Natural killer cell (primary cell): ENCODE data around the gene MBD3. TPM values are rescaled to one million over a fixed set of nuclear protein-coding genes. Genes with fewer than 3 reads are reported as not detected.

ENCODE experiments used
- ATAC-seq, 3 donors: fragments of 150-1000 bp in 2 of 3; fragments of 200-7000 bp in 1 of 3; cut with Tn5 transposase; 1 replicate in 1 of 3; 2 replicates in 2 of 3; pipeline ENCODE4 v1.10.0; 2021; ENCODE audit warnings: mild to moderate bottlenecking in 2 of 3, moderate library complexity in 2 of 3
- DNase-seq, 2 donors: peaks; one replicate each; pipeline versions ENCODE4 v3.0.0 to v3.0.0-alpha.2; 2013 to 2021; ENCODE audit warnings: mixed read lengths in 1 of 2
- H3K27ac ChIP-seq: one replicate; pipeline ENCODE4 v1.5.1; 2013; ENCODE audit warnings: mild to moderate bottlenecking, low read length
- H3K27me3 ChIP-seq: one replicate; pipeline ENCODE4 v1.6.1; 2013; ENCODE audit warnings: low read length; ENCODE audit not compliant: control insufficient read depth, insufficient read depth
- H3K36me3 ChIP-seq: one replicate; pipeline ENCODE4 v1.6.1; 2013; ENCODE audit warnings: low read length; ENCODE audit not compliant: control insufficient read depth, insufficient read depth
- H3K4me1 ChIP-seq: one replicate; pipeline ENCODE4 v1.6.1; 2013; ENCODE audit warnings: low read length; ENCODE audit not compliant: control insufficient read depth, insufficient read depth
- H3K4me3 ChIP-seq: one replicate; pipeline ENCODE4 v1.5.1; 2013; ENCODE audit warnings: low read length
- H3K9me3 ChIP-seq: one replicate; pipeline ENCODE4 v1.6.1; 2013; ENCODE audit warnings: low read length; ENCODE audit not compliant: control insufficient read depth, insufficient read depth
- H3K27ac Mint-ChIP-seq, 2 donors: one replicate each; pipeline ENCODE4 v1.8.0; 2022; ENCODE audit warnings: mild to moderate bottlenecking in 2 of 2, mixed read lengths in 2 of 2, moderate library complexity in 1 of 2
- H3K27me3 Mint-ChIP-seq, 2 donors: one replicate each; pipeline ENCODE4 v1.8.0; 2022; ENCODE audit warnings: low read depth in 2 of 2, mixed read lengths in 2 of 2
- H3K36me3 Mint-ChIP-seq: one replicate; pipeline ENCODE4 v1.8.0; 2022; ENCODE audit warnings: mixed read lengths
- H3K4me1 Mint-ChIP-seq, 2 donors: one replicate each; pipeline ENCODE4 v1.8.0; 2022; ENCODE audit warnings: mixed read lengths in 2 of 2
- H3K4me3 Mint-ChIP-seq: one replicate; pipeline ENCODE4 v1.8.0; 2022; ENCODE audit warnings: mild to moderate bottlenecking, moderate library complexity, mixed read lengths
- H3K9me3 Mint-ChIP-seq, 2 donors: one replicate each; pipeline ENCODE4 v1.8.0; 2022; ENCODE audit warnings: mixed read lengths in 2 of 2
- WGBS: methylation state at CpG from one replicate; pipeline ENCODE4 v1.1.7; 2013; ENCODE audit warnings: missing lambda C conversion rate; ENCODE audit not compliant: insufficient coverage; 5-methylcytosine and 5-hydroxymethylcytosine counted together
- intact Hi-C: fragments of 100-400 bp; cut with micrococcal nuclease; formaldehyde crosslinking; loops from one replicate; pipeline ENCODE4 v1.14.2; 2022
- total RNA-seq, 4 donors: library from RNA; stranded (reverse); fragments of 120-200 nt in 1 of 4; gene quantifications; one replicate each; pipeline versions ENCODE4 v1.2.3 to v1.2.4, GENCODE V29; 2013 to 2022
- TF ChIP-seq, protein P1 (sequence below): fragments of 200-600 bp; IDR thresholded peaks from one replicate; pipeline ENCODE4 v1.8.0; 2022; ENCODE audit warnings: antibody characterized with exemption

Gene MBD3
- total RNA-seq, 3 donors from 2014 or later (not counting 1 experiment from before 2014, with no cell fraction given) = 55.9 to 66.7 (median 59.0) TPM

GRCh38 chr19:1606138-1606651 lies 13.5 kb upstream of the MBD3 start:
- peak in 1 of 3 donors; percentile 2 for ATAC-seq
- TF ChIP-seq, protein P1, sequence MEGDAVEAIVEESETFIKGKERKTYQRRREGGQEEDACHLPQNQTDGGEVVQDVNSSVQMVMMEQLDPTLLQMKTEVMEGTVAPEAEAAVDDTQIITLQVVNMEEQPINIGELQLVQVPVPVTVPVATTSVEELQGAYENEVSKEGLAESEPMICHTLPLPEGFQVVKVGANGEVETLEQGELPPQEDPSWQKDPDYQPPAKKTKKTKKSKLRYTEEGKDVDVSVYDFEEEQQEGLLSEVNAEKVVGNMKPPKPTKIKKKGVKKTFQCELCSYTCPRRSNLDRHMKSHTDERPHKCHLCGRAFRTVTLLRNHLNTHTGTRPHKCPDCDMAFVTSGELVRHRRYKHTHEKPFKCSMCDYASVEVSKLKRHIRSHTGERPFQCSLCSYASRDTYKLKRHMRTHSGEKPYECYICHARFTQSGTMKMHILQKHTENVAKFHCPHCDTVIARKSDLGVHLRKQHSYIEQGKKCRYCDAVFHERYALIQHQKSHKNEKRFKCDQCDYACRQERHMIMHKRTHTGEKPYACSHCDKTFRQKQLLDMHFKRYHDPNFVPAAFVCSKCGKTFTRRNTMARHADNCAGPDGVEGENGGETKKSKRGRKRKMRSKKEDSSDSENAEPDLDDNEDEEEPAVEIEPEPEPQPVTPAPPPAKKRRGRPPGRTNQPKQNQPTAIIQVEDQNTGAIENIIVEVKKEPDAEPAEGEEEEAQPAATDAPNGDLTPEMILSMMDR = no peak
- WGBS = 23% methylated on average over 16 of the region's 16 CpGs

DNA sequence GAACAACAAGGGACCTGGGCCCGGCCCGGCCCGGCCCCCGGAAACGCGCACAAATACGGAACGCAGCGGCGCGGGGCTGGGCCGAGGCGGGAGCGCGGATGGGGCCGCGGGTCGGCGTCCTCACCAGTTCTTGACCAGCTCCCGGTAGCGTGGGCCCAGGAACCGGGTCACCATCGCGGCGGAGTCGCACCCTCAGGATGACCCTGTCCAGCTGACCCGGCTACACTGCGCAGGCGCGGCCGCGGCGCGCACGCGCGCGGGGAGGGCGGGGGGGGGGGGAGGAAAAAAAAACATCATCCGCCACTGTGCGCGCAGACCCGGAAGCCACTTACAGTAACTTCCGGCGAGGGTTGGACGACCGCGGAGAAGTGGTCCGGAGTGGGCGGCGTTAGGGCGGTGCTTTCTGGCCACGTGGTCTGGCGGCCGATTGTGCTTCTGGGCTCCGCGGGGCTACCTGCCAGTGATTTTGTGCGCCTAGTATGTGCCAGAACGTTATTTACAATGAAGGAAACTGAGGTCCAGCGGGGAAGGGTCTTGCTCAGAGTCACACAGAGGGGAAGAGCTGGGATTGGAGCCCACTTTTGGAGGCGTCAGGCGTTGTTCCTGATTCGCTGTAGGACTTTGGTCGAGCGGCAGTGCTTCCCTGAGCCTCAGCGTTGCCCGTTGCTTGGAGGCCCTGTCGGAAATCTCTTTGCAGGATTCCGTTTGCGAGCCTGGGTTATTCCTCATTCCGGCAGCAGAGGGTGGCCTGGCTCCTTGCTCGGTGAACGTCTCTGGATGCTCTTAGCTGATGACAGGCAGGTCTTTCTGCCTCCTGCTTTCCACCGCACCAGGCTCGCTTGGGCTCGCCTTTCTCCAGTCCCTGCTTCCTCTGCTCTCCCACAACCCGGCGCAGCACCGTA lies 12.8 kb upstream of the MBD3 start, which contains the start of gene UQCR11:
Gene UQCR11, minus strand, starts transcription at position 227 of the 902 bp plus-strand sequence. Its CDS starts 53 bp downstream, at position 174.
- H3K4me1 ChIP-seq = peaks cover 65% of the 10 kb centered on the region

More at GRCh38 chr19:1606138-1606651, 13.5 kb upstream of the MBD3 start:
- H3K27ac ChIP-seq = peak overlapping the region; percentile 88
- H3K4me1 ChIP-seq = peaks cover 66% of the 10 kb centered on the region
- Mint-ChIP-seq H3K4me1 (peaks cover 30 to 40% of the 10 kb centered on the region in 2 donors), H3K27ac (peak overlapping the region; percentile 97 to 98), H3K4me3 (peak overlapping the region; percentile 97), H3K27me3 (no peaks in the 10 kb centered on the region), H3K9me3 (no peaks in the 10 kb centered on the region), H3K36me3 (no peaks in the 10 kb centered on the region)
- intact Hi-C loops = loop anchor here (5.0 to 10.0 kb wide), 2 partner anchors 66 to 201 kb away; partner anchors contain the start of genes DAZAP1 and GAMT
- H3K4me3 ChIP-seq = peak overlapping the region; percentile 95
- DNase-seq = no peak
- peaks cover 5% of the 10 kb centered on the region for H3K36me3 ChIP-seq
- no peaks in the 10 kb centered on the region for H3K27me3 ChIP-seq
- no peaks in the 10 kb centered on the region for H3K9me3 ChIP-seq

GRCh38 chr19:1602091-1602707 lies 9.5 kb upstream of the MBD3 start:
- Histone ChIP-seq H3K27ac (no peak overlapping the region), H3K4me1 (peaks cover 41% of the 10 kb centered on the region), H3K27me3 (no peaks in the 10 kb centered on the region), H3K4me3 (no peak overlapping the region), H3K36me3 (peaks cover 20% of the 10 kb centered on the region), H3K9me3 (no peaks in the 10 kb centered on the region)
- Mint-ChIP-seq H3K27me3 (no peaks in the 10 kb centered on the region), H3K4me1 (peaks cover 15 to 26% of the 10 kb centered on the region in 2 donors), H3K36me3 (no peaks in the 10 kb centered on the region), H3K27ac (no peak overlapping the region), H3K4me3 (no peak overlapping the region), H3K9me3 (no peaks in the 10 kb centered on the region)
- intact Hi-C loops = loop anchor here (10.0 kb wide), 1 partner anchor 197 kb away; the partner anchor contains the start of genes DAZAP1 and GAMT
- TF ChIP-seq, protein P1 = no peak
- 93% methylated on average over 19 of the region's 21 CpGs for WGBS
- DNase-seq (no peak), ATAC-seq (no peak)

More for the DNA sequence above, 12.8 kb upstream of the MBD3 start, which contains the start of gene UQCR11:
- intact Hi-C loops = loop anchor here (1.0 to 10.0 kb wide), 3 partner anchors 48 to 201 kb away; partner anchors contain the start of genes DAZAP1 and GAMT
- Histone ChIP-seq H3K36me3 (peaks cover 2% of the 10 kb centered on the region), H3K4me3 (peak within 1 kb of the TSS; percentile 95), H3K9me3 (no peaks in the 10 kb centered on the region), H3K27me3 (no peaks in the 10 kb centered on the region), H3K27ac (peak within 1 kb of the TSS; percentile 88)
- Mint-ChIP-seq H3K27ac (peak within 1 kb of the TSS; percentile 97 to 98), H3K36me3 (no peaks in the 10 kb centered on the region), H3K9me3 (no peaks in the 10 kb centered on the region), H3K4me3 (peak within 1 kb of the TSS; percentile 97), H3K4me1 (peaks cover 30 to 40% of the 10 kb centered on the region in 2 donors), H3K27me3 (no peaks in the 10 kb centered on the region)
- ATAC-seq (peak; percentile 84 to 94 (median 92)), DNase-seq (peak; percentile 91 to 96)
- under 1% methylated on average over 79 of the region's 79 CpGs for WGBS
- TF ChIP-seq, protein P1 = peak; percentile 22
